IPS-18a (cell line): Measurements from ENCODE around the gene GAN.
"Not testable (repeated sequence)": the region's sequence is repeated elsewhere in the genome, so short reads cannot be mapped to it uniquely, and the experiment has no call there.

Source experiments
- H3K27ac ChIP-seq: one replicate; pipeline ENCODE4 v1.5.1; 2013; ENCODE audit warnings: low read length
- H3K27me3 ChIP-seq: one replicate; pipeline ENCODE4 v1.6.1; 2013; ENCODE audit warnings: mild to moderate bottlenecking, low read length; ENCODE audit not compliant: control insufficient read depth, insufficient read depth
- H3K36me3 ChIP-seq: one replicate; pipeline ENCODE4 v1.6.1; 2013; ENCODE audit warnings: low read depth, low read length; ENCODE audit not compliant: control insufficient read depth
- H3K4me1 ChIP-seq: one replicate; pipeline ENCODE4 v1.6.1; 2013; ENCODE audit warnings: low read depth, low read length; ENCODE audit not compliant: control insufficient read depth
- H3K4me3 ChIP-seq: one replicate; pipeline ENCODE4 v1.5.1; 2013; ENCODE audit warnings: low read length
- H3K9ac ChIP-seq: one replicate; pipeline ENCODE4 v1.6.1; 2013; ENCODE audit warnings: mild to moderate bottlenecking, low read length, moderate library complexity
- H3K9me3 ChIP-seq: one replicate; pipeline ENCODE4 v1.6.1; 2013; ENCODE audit warnings: low read depth, low read length; ENCODE audit not compliant: control insufficient read depth

Gene GAN

DNA sequence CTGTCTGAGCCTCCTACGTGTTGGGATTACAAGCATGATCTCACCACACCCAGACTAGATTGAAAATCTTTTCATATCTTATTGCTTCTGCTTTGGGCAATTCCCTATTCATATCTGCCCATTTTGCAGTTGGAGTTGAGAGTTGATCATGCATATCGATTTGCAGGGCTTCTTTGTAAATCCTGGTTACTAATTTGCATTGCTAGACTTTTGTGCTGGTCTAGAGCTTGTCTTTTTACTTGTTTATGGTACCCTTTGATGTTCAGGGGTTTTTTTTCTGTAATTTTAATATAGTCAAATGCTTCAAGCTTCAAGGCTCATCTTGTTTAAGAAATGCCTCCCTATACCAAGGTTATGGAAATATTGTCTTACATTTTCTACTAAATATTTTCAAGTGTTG lies 106.4 kb downstream of the GAN start:
- H3K36me3 ChIP-seq, result no peaks in the 10 kb centered on the region
- no peaks in the 10 kb centered on the region for H3K27me3 ChIP-seq
- no peaks in the 10 kb centered on the region for H3K9me3 ChIP-seq
- H3K4me3 ChIP-seq, result no peak overlapping the region
- no peaks in the 10 kb centered on the region for H3K4me1 ChIP-seq
- H3K9ac ChIP-seq, result no peak overlapping the region
- H3K27ac ChIP-seq, result no peak overlapping the region

- no peaks in the 10 kb centered on the region for H3K9me3 ChIP-seq
- H3K27me3 ChIP-seq, result no peaks in the 10 kb centered on the region
- H3K4me3 ChIP-seq, result no peak overlapping the region
- H3K27ac ChIP-seq, result no peak overlapping the region
- H3K9ac ChIP-seq, result no peak overlapping the region
- H3K4me1 ChIP-seq, result no peaks in the 10 kb centered on the region
- no peaks in the 10 kb centered on the region for H3K36me3 ChIP-seq
Observed at GRCh38 chr16:81421536-81421935, 106.8 kb downstream of the GAN start.

- H3K36me3 ChIP-seq, H3K27me3 ChIP-seq, H3K4me1 ChIP-seq, H3K27ac ChIP-seq, H3K9me3 ChIP-seq, H3K4me3 ChIP-seq, H3K9ac ChIP-seq: not testable (repeated sequence)
Observed at GRCh38 chr16:81422153-81422552, 107.4 kb downstream of the GAN start.

GRCh38 chr16:81424771-81425170 lies 110.0 kb downstream of the GAN start:
- Histone ChIP-seq H3K36me3 (no peaks in the 10 kb centered on the region), H3K9me3 (no peaks in the 10 kb centered on the region), H3K9ac (no peak overlapping the region), H3K4me3 (no peak overlapping the region), H3K27ac (no peak overlapping the region), H3K4me1 (peaks cover 4% of the 10 kb centered on the region), H3K27me3 (no peaks in the 10 kb centered on the region)

DNA sequence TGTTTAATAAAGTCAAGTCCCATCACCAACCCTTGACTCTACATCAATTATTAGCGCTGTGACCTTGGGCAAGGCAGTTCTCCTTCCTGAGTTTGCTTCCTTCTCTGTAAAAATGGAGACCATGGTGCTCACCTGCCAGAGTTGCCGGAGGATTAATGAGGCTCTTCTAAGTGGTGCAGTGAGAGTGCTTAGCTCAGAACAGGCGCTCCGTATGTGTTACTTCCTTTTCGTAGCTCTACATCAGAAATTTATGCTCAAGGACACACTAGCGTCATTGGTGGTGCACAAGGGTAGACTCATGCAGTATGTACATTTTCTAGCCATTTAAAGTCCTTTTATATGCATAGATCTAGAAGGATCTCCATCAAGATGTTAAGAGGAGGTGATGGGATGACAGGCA lies 112.5 kb downstream of the GAN start:
- Histone ChIP-seq H3K9ac (no peak overlapping the region), H3K27me3 (no peaks in the 10 kb centered on the region), H3K27ac (no peak overlapping the region), H3K4me3 (no peak overlapping the region), H3K4me1 (peaks cover 4% of the 10 kb centered on the region), H3K36me3 (no peaks in the 10 kb centered on the region), H3K9me3 (no peaks in the 10 kb centered on the region)

GRCh38 chr16:81429045-81429521 lies 114.3 kb downstream of the GAN start:
- no peak overlapping the region for H3K9ac ChIP-seq
- H3K4me3 ChIP-seq, result no peak overlapping the region
- no peaks in the 10 kb centered on the region for H3K9me3 ChIP-seq
- H3K27ac ChIP-seq, result no peak overlapping the region
- peaks cover 4% of the 10 kb centered on the region for H3K4me1 ChIP-seq
- no peaks in the 10 kb centered on the region for H3K27me3 ChIP-seq
- H3K36me3 ChIP-seq, result no peaks in the 10 kb centered on the region

- Histone ChIP-seq H3K4me3 (no peak overlapping the region), H3K9ac (no peak overlapping the region), H3K27ac (no peak overlapping the region), H3K4me1 (peaks cover 4% of the 10 kb centered on the region), H3K36me3 (no peaks in the 10 kb centered on the region), H3K9me3 (no peaks in the 10 kb centered on the region), H3K27me3 (no peaks in the 10 kb centered on the region)
Observed at GRCh38 chr16:81431554-81432353, 117.0 kb downstream of the GAN start.

- Histone ChIP-seq H3K27me3 (no peaks in the 10 kb centered on the region), H3K4me1 (peaks cover 4% of the 10 kb centered on the region), H3K9ac (no peak overlapping the region), H3K4me3 (no peak overlapping the region), H3K27ac (no peak overlapping the region), H3K36me3 (no peaks in the 10 kb centered on the region), H3K9me3 (no peaks in the 10 kb centered on the region)
Observed at GRCh38 chr16:81432937-81433557, 118.3 kb downstream of the GAN start.

GRCh38 chr16:81435103-81435502 lies 120.3 kb downstream of the GAN start:
- Histone ChIP-seq H3K27ac (no peak overlapping the region), H3K4me3 (no peak overlapping the region), H3K9ac (no peak overlapping the region), H3K27me3 (no peaks in the 10 kb centered on the region), H3K9me3 (no peaks in the 10 kb centered on the region), H3K36me3 (no peaks in the 10 kb centered on the region), H3K4me1 (no peaks in the 10 kb centered on the region)

GRCh38 chr16:81435567-81435966 lies 120.8 kb downstream of the GAN start:
- Histone ChIP-seq H3K9me3 (no peaks in the 10 kb centered on the region), H3K27ac (no peak overlapping the region), H3K4me3 (no peak overlapping the region), H3K9ac (no peak overlapping the region), H3K27me3 (no peaks in the 10 kb centered on the region), H3K4me1 (no peaks in the 10 kb centered on the region), H3K36me3 (no peaks in the 10 kb centered on the region)

DNA sequence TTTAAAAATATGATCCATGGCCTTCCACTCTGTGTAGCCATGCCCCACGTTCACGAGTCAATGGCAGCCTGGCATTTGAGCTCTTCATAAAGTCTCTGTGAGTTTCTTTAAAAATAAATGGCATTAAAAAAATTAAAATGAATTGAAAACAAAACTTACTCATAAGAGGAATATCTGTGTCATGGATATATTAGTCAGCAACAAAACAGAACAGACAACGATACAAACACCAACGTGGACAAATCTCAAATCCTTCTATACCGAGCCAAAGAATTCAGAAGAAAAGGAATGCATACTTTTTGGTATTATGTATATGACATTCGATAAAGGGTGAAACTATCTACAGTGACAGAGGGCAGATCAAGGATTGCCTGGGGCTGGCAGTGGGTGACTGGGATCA lies 121.6 kb downstream of the GAN start:
- Histone ChIP-seq H3K4me1 (no peaks in the 10 kb centered on the region), H3K36me3 (no peaks in the 10 kb centered on the region), H3K27me3 (no peaks in the 10 kb centered on the region), H3K4me3 (no peak overlapping the region), H3K9me3 (no peaks in the 10 kb centered on the region), H3K9ac (no peak overlapping the region), H3K27ac (no peak overlapping the region)

GRCh38 chr16:81437865-81438264 lies 123.1 kb downstream of the GAN start:
- no peak overlapping the region for H3K27ac ChIP-seq

More at GRCh38 chr16:81437865-81438264, 123.1 kb downstream of the GAN start:
- Histone ChIP-seq H3K4me1 (no peaks in the 10 kb centered on the region), H3K9ac (no peak overlapping the region), H3K9me3 (no peaks in the 10 kb centered on the region), H3K36me3 (no peaks in the 10 kb centered on the region), H3K27me3 (no peaks in the 10 kb centered on the region), H3K4me3 (no peak overlapping the region)
